ENCODE results near the gene EGF.
"Not testable (repeated sequence)": the region's sequence is repeated elsewhere in the genome, so short reads cannot be mapped to it uniquely, and the experiment has no call there.

The EGF gene

GRCh38 chr4:110034026-110034393 is 121.3 kb downstream of the EGF start:
- no peak for DNase-seq (ENCODE audit: low read depth)

GRCh38 chr4:110039164-110039563 is 126.5 kb downstream of the EGF start:
- not testable (repeated sequence) for DNase-seq (ENCODE audit: low read depth)

GRCh38 chr4:110041735-110042134 is 129.1 kb downstream of the EGF start:
- DNase-seq (ENCODE audit: low read depth): no peak

GRCh38 chr4:110042545-110043517 is 130.1 kb downstream of the EGF start:
- no peak for DNase-seq (ENCODE audit: low read depth)

GRCh38 chr4:110046588-110047049 is 133.9 kb downstream of the EGF start:
- no peak for DNase-seq (ENCODE audit: low read depth)

- DNase-seq (ENCODE audit: low read depth): peak; percentile 54
These were observed 137.6 kb downstream of the EGF start for GRCh38 chr4:110049951-110050925.

GRCh38 chr4:110055158-110055768 is 142.6 kb downstream of the EGF start:
- no peak for DNase-seq (ENCODE audit: low read depth)

GRCh38 chr4:110058677-110059076 is 146.0 kb downstream of the EGF start:
- no peak for DNase-seq (ENCODE audit: low read depth)

GRCh38 chr4:110059556-110060191 is 147.0 kb downstream of the EGF start:
- DNase-seq (ENCODE audit: low read depth): peak; percentile 41

GRCh38 chr4:110061076-110061475 is 148.4 kb downstream of the EGF start:
- no peak for DNase-seq (ENCODE audit: low read depth)

Measured in ELR (cell line).